ENCODE results near the gene POLQ. TPM values are rescaled to one million over a fixed set of nuclear protein-coding genes. Genes with fewer than 3 reads are reported as not detected.

Gene POLQ
- total RNA-seq, 4 donors from 2014 or later: 0.10 to 0.40 (median 0.17) TPM; not detected in 1

- Histone ChIP-seq H3K9me3 (no peaks in the 10 kb centered on the region), H3K27me3 (no peaks in the 10 kb centered on the region), H3K27ac (no peak overlapping the region), H3K4me1 (no peaks in the 10 kb centered on the region), H3K36me3 (no peaks in the 10 kb centered on the region), H3K4me3 (replicated peaks in 1 of 3) (no peak overlapping the region)
- WGBS, 2 donors: 82 to 83% methylated on average over 5 of the region's 5 CpGs
- DNase-seq: no peak
- intact Hi-C loops (cut with DNase I): no loop called here
- no peak for TF ChIP-seq POLR2A (IDR thresholded peaks at IDR 0.05)
- TF ChIP-seq, protein P1, sequence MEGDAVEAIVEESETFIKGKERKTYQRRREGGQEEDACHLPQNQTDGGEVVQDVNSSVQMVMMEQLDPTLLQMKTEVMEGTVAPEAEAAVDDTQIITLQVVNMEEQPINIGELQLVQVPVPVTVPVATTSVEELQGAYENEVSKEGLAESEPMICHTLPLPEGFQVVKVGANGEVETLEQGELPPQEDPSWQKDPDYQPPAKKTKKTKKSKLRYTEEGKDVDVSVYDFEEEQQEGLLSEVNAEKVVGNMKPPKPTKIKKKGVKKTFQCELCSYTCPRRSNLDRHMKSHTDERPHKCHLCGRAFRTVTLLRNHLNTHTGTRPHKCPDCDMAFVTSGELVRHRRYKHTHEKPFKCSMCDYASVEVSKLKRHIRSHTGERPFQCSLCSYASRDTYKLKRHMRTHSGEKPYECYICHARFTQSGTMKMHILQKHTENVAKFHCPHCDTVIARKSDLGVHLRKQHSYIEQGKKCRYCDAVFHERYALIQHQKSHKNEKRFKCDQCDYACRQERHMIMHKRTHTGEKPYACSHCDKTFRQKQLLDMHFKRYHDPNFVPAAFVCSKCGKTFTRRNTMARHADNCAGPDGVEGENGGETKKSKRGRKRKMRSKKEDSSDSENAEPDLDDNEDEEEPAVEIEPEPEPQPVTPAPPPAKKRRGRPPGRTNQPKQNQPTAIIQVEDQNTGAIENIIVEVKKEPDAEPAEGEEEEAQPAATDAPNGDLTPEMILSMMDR (IDR thresholded peaks at IDR 0.05): no peak
Measured at GRCh38 chr3:121557426-121557934, 11.7 kb upstream of the POLQ start.

GRCh38 chr3:121552797-121553196 lies 7.0 kb upstream of the POLQ start:
- Histone ChIP-seq H3K4me1 (no peaks in the 10 kb centered on the region), H3K4me3 (replicated peaks in 1 of 3) (no peak overlapping the region), H3K27me3 (no peaks in the 10 kb centered on the region), H3K27ac (no peak overlapping the region), H3K9me3 (no peaks in the 10 kb centered on the region), H3K36me3 (no peaks in the 10 kb centered on the region)
- no peak for DNase-seq
- 81 to 83% methylated on average over 3 of the region's 3 CpGs for WGBS, 2 donors
- no peak for TF ChIP-seq POLR2A (IDR thresholded peaks at IDR 0.05)
- intact Hi-C loops (cut with DNase I): no loop called here

DNA sequence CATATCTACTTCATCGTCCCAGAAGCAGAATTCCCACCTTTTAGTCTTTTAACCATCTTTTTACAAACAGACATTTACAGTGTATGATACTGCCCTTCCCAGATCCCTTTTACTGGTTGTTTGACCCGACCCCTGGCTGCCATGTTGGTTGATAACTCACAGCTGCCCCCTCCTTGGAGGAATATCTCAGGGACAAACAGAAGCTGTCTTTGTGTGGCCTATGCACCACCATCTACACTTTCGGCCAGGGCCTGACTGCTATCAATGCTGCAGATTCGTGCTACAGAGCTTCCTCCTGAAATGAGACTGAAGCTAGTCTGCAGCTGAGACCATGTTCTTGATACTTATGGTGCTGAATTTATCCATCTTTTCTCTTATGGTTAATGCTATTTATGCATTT lies 6.6 kb upstream of the POLQ start:
- 64 to 70% methylated on average over 4 of the region's 4 CpGs for WGBS, 2 donors
- no peaks in the 10 kb centered on the region for H3K27me3 ChIP-seq
- no peak overlapping the region for H3K27ac ChIP-seq
- H3K4me3 ChIP-seq (replicated peaks in 1 of 3): no peak overlapping the region
- H3K4me1 ChIP-seq: no peaks in the 10 kb centered on the region
- DNase-seq: no peak
- H3K36me3 ChIP-seq: no peaks in the 10 kb centered on the region
- H3K9me3 ChIP-seq: no peaks in the 10 kb centered on the region
- no peak for TF ChIP-seq POLR2A (IDR thresholded peaks at IDR 0.05)
- TF ChIP-seq, protein P1 (IDR thresholded peaks at IDR 0.05): no peak
- intact Hi-C loops (cut with DNase I): no loop called here

DNA sequence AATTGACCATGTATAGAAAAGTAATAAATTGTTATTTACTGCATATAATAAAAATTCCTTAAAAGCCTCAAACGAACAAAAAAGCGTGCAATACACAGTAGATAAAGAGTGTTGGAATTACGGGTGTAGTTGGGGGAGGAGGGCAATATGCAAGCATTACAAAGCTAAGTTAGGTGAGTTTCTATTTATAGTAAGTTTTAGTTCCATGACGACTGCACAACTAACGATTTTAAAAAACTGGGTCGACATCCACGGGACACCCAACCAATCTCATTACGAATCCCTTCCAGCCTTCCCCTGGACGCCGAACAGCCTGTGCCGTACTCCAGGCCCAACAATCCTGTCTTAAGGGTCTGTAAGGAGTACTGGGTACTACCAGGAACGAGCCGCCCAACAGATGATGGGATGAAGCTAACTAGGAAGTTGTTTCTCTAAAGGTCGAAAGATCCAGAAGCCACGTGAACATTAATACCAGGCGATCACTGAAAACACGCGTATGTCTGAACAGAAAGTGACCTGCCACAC lies 677 bp downstream of the POLQ start:
- intact Hi-C loops (cut with DNase I): no loop called here

GRCh38 chr3:121542924-121543323 lies 2.9 kb downstream of the POLQ start:
- Histone ChIP-seq H3K27me3 (no peaks in the 10 kb centered on the region), H3K27ac (no peak overlapping the region), H3K4me3 (replicated peaks in 1 of 3) (no peak overlapping the region), H3K36me3 (no peaks in the 10 kb centered on the region), H3K4me1 (peaks cover 5 to 6% of the 10 kb centered on the region in 2 donors), H3K9me3 (no peaks in the 10 kb centered on the region)
- intact Hi-C loops (cut with DNase I): no loop called here
- DNase-seq: no peak
- TF ChIP-seq, protein P1 (IDR thresholded peaks at IDR 0.05): no peak
- no peak for TF ChIP-seq POLR2A (IDR thresholded peaks at IDR 0.05)

More for the DNA sequence above, 677 bp downstream of the POLQ start:
- Histone ChIP-seq H3K27ac (no peak overlapping the region), H3K36me3 (no peaks in the 10 kb centered on the region), H3K4me1 (peaks cover 5 to 6% of the 10 kb centered on the region in 2 donors), H3K9me3 (no peaks in the 10 kb centered on the region), H3K27me3 (no peaks in the 10 kb centered on the region), H3K4me3 (replicated peaks in 1 of 3) (peak overlapping the region in 1 of 3 donors; percentile 39)
- DNase-seq: no peak
- TF ChIP-seq, protein P1 (IDR thresholded peaks at IDR 0.05): no peak
- no peak for TF ChIP-seq POLR2A (IDR thresholded peaks at IDR 0.05)
- WGBS, 2 donors: 5% methylated on average over 18 of the region's 18 CpGs
